ENCODE data around the gene TRIM26.

Gene TRIM26

GRCh38 chr6:30184417-30185031, 28.7 kb downstream of the TRIM26 start:
- no peak for TF ChIP-seq CTCF (IDR thresholded peaks at IDR 0.05; ENCODE audit: insufficient read depth, missing control alignments)
- no peak for FAIRE-seq
- no peak for DNase-seq (ENCODE audit: insufficient read length, low spot score)

GRCh38 chr6:30180145-30180544, 33.1 kb downstream of the TRIM26 start:
- no peak for DNase-seq (ENCODE audit: insufficient read length, low spot score)
- no peak for TF ChIP-seq CTCF (IDR thresholded peaks at IDR 0.05; ENCODE audit: insufficient read depth, missing control alignments)
- FAIRE-seq: no peak

DNA sequence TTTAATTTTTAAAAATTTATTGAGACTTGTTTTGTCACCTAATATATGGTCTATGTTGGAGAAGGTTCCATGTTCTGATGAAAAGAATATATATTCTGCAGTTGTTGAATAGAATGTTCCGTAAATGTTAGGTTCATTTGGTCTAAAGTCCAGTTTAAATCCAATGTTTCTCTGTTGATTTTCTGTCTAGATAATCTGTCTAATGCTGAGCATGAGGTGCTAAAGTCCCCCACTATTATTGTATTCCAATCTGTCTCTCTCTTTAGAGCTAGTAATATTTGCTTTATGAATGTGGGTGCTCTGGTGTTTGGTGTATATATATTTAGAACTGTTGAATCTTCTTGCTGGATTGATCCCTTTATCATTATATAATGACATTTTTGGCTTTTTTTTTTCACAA, 34.4 kb downstream of the TRIM26 start:
- DNase-seq (ENCODE audit: insufficient read length, low spot score): no peak
- TF ChIP-seq CTCF (IDR thresholded peaks at IDR 0.05; ENCODE audit: insufficient read depth, missing control alignments): no peak
- FAIRE-seq: no peak

DNA sequence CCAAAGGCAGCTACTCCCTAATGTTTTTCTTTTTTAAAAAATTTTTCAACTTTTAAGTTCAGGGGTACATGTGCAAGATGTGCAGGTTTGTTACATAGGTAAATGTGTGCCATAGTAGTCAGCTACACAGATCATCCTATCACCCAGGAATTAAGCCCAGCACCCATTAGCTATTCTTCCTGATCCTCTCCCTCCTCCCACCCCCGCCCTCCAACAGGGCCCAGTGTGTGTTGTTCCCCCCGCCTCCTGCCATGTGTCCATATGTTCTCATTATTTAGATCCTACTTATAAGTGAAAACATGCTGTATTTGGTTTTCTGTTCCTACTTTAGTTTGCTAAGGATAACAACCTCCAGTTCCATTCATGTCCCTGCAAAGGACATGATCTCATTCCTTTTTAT, 37.4 kb downstream of the TRIM26 start:
- FAIRE-seq (no peak), DNase-seq (ENCODE audit: insufficient read length, low spot score) (no peak)
- no peak for TF ChIP-seq CTCF (IDR thresholded peaks at IDR 0.05; ENCODE audit: insufficient read depth, missing control alignments)

DNA sequence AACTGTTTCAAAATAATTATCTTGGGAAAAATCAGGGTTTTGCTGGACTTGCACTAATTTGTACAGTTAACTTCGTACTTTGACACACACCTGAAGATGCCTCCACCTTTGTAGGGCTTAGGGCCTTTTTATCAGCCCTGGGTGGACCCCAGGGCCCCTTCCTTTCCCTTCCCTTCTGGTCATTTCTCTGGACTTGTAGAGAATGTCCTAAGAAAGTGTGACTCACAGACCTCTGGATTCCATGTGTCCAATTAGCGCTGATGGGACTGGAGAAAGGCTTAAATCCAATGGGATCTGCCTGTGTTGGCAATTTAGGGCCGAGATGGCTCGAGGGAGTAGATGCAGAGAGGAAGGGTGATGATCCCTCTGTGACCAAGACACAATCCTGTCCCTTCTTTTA, 40.5 kb downstream of the TRIM26 start:
- no peak for TF ChIP-seq CTCF (IDR thresholded peaks at IDR 0.05; ENCODE audit: insufficient read depth, missing control alignments)
- DNase-seq (ENCODE audit: insufficient read length, low spot score): no peak
- no peak for FAIRE-seq

GRCh38 chr6:30171677-30172471, 41.3 kb downstream of the TRIM26 start:
- FAIRE-seq (no peak), DNase-seq (ENCODE audit: insufficient read length, low spot score) (no peak)
- TF ChIP-seq CTCF (IDR thresholded peaks at IDR 0.05; ENCODE audit: insufficient read depth, missing control alignments): no peak
